Activated CD8-positive, alpha-beta memory T cell treated with anti-CD3 and anti-CD28 coated beads, Interleukin-2, amount 10 ng/mL, durations not matched to agents 7 days and 5 days (primary cell): ENCODE data around the gene FOXK1. TPM values are rescaled to one million over a fixed set of nuclear protein-coding genes. Genes with fewer than 3 reads are reported as not detected.
"Not testable (repeated sequence)": the region's sequence is repeated elsewhere in the genome, so short reads cannot be mapped to it uniquely, and the experiment has no call there.

Experiments
- ATAC-seq: fragments of 150-1000 bp; cut with Tn5 transposase; one replicate; pipeline ENCODE4 v1.10.0; 2021; ENCODE audit warnings: moderate library complexity
- CTCF ChIA-PET: fragments of 350-600 bp; sonication (Branson Sonifier 250); formaldehyde crosslinking; loops from one replicate; lab custom pipeline; 2021; ENCODE audit warnings: antibody characterized with exemption; lab: Charles Lee
- DNase-seq: peaks from one replicate; pipeline ENCODE4 v3.0.0-alpha.2; 2020
- H3K27ac Mint-ChIP-seq: one replicate; pipeline ENCODE4 v1.8.0; 2021; ENCODE audit warnings: mild to moderate bottlenecking, mixed read lengths
- H3K27me3 Mint-ChIP-seq: one replicate; pipeline ENCODE4 v1.8.0; 2021; ENCODE audit warnings: mixed read lengths
- H3K36me3 Mint-ChIP-seq: one replicate; pipeline ENCODE4 v1.8.0; 2021; ENCODE audit warnings: mild to moderate bottlenecking, mixed read lengths
- H3K4me1 Mint-ChIP-seq: one replicate; pipeline ENCODE4 v1.8.0; 2021; ENCODE audit warnings: mixed read lengths
- H3K4me3 Mint-ChIP-seq: one replicate; pipeline ENCODE4 v1.8.0; 2021; ENCODE audit warnings: mild to moderate bottlenecking, moderate library complexity, mixed read lengths
- H3K9me3 Mint-ChIP-seq: one replicate; pipeline ENCODE4 v1.8.0; 2022; ENCODE audit warnings: low read depth, mixed read lengths
- total RNA-seq, 2 experiments: library from RNA; stranded (reverse); gene quantifications; one replicate each; pipeline ENCODE4 v1.2.3, GENCODE V29; 2021

FOXK1 gene
- total RNA-seq: 10 to 100 TPM; 27.1 to 31.2 TPM

DNA sequence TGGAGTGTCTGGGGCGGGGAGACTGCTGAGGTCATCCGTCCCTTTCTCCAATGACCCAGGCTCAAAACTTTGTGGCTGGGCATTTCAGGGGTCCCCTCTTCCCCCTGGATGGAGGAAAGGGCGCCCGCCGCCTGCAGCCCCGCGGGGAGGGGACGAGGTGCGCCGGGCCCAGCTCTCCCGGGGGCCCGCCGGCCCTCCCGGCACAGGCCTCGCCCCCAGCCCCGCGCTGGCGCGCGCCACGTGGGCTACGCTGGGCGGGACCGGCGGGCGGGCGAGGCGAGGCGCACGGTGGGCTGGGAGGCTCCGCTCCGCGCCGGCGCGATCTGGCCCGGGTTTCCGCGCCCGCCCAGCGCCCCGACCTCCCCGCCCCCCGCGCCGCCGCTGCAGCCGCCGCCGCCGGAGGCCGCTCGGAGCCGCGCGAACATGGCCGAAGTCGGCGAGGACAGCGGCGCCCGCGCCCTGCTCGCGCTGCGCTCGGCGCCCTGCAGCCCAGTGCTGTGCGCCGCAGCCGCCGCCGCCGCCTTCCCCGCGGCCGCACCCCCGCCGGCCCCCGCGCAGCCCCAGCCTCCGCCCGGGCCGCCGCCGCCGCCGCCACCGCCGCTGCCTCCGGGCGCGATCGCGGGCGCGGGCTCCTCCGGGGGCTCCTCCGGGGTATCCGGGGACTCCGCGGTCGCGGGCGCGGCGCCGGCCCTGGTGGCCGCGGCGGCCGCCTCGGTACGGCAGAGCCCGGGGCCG, at the start of gene FOXK1:
Gene FOXK1 (plus strand): TSS at position 410 of the 735 bp plus-strand sequence. CDS start 14 bp downstream, at position 424.
- peak within 1 kb of the TSS; percentile 97 for H3K4me3 Mint-ChIP-seq
- peaks cover 6% of the 10 kb centered on the region for H3K36me3 Mint-ChIP-seq
- H3K9me3 Mint-ChIP-seq: no peaks in the 10 kb centered on the region
- peak; percentile 81 for ATAC-seq
- CTCF ChIA-PET: interaction anchor here (0.8 to 2.2 kb wide), 6 partner anchors 14 to 43 kb away, joined by 3 to 20 read pairs (median 4); no protein-coding TSS in a partner anchor
- peaks cover 23% of the 10 kb centered on the region for H3K4me1 Mint-ChIP-seq
- DNase-seq: peak; percentile 78
- peak within 1 kb of the TSS; percentile 99 for H3K27ac Mint-ChIP-seq
- no peaks in the 10 kb centered on the region for H3K27me3 Mint-ChIP-seq

DNA sequence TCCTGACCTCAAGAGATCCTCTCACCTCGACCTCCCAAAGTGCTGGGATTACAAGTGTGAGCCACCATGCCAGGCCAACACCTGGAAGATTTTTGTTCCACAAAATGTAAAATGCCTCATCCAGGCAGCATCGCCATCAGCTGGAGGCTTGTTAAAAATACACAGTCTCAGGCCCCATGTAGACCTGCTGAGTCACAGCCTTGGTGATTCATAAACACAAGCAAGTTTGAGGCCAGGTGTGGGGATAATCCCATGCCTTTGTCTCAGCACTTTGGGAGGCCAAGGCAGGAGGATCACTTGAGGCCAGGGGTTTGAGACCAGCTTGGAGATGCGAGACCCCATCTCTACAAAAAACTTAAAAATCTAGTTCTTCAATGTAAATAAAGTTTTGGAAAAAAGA, 49.1 kb upstream of the FOXK1 start:
- DNase-seq (no peak), ATAC-seq (no peak)
- CTCF ChIA-PET: no interaction called here
- Mint-ChIP-seq H3K27ac (no peak overlapping the region), H3K9me3 (no peaks in the 10 kb centered on the region), H3K27me3 (peaks cover 5% of the 10 kb centered on the region), H3K36me3 (no peaks in the 10 kb centered on the region), H3K4me3 (no peak overlapping the region), H3K4me1 (no peaks in the 10 kb centered on the region)

DNA sequence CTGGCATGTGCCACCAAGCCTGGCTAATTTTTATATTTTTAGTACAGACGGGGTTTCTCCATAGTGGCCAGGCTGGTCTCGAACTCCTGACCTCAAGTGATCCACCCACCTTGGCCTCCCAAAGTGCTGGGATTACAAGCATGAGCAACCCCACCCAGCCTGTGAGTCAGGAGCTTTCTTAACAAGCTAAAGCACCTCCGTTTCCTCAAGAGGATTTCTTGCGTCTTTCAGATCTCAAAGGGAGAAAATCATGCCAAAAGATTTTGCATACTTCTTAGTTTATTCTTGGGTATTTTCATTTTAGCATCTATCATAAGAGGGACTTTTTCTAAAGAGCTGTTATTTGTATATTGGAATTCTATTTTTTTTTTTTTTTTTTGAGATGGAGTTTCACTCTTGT, 47.9 kb upstream of the FOXK1 start:
- Mint-ChIP-seq H3K4me1 (peaks cover 6% of the 10 kb centered on the region), H3K27ac (no peak overlapping the region)

DNA sequence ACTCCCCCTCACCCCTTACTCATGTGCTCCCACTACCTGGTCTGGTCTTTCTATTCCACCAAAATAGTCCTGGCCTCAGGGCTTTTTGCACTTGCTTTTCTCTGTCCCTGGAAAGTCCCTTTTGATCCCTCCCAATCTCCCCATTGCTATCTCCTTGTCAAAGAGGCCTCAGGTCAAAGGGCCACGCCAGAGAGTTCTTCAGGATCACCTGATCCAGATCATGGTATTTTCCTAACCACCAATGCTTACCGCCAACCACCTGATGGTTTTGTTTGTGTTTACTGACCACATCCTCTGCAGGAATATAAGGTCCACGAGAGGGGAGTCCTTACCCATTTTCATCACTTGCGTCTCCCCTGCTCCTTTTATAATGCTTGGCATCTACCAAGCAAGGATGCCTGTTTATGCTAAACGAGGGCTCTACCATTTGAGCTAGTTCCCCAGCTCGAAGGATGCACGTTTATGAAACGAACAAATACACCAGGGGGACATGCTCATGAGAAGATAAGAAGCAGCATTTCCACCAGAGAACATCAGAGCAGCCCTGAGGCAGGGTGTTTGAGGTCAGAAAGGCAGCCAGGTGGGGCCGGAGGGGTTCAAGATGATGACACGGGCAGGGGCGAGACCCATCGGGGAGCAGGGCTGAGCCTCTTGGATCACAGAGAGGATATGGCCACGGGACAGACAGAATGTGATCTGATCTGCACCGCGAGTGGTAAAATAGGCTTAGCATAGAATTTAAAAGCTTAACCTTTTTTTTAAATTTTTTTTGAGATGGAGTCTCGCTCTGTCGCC, 43.1 kb upstream of the FOXK1 start:
- H3K9me3 Mint-ChIP-seq: no peaks in the 10 kb centered on the region
- DNase-seq: peak; percentile 55
- no peak overlapping the region for H3K27ac Mint-ChIP-seq
- no peak for ATAC-seq
- no peaks in the 10 kb centered on the region for H3K27me3 Mint-ChIP-seq
- no peak overlapping the region for H3K4me3 Mint-ChIP-seq
- CTCF ChIA-PET: interaction anchor here (1.0 kb wide), 1 partner anchor 43 kb away, joined by 4 read pairs; the partner anchor contains the start of gene FOXK1
- H3K36me3 Mint-ChIP-seq: peaks cover 2% of the 10 kb centered on the region
- peaks cover 20% of the 10 kb centered on the region for H3K4me1 Mint-ChIP-seq

More for the DNA sequence above, 47.9 kb upstream of the FOXK1 start:
- DNase-seq: no peak
- Mint-ChIP-seq H3K9me3 (no peaks in the 10 kb centered on the region), H3K27me3 (peaks cover 5% of the 10 kb centered on the region), H3K36me3 (no peaks in the 10 kb centered on the region), H3K4me3 (no peak overlapping the region)
- ATAC-seq: no peak
- CTCF ChIA-PET: interaction anchor here (0.6 kb wide), 1 partner anchor 423 kb away, joined by 4 read pairs; no protein-coding TSS in a partner anchor

DNA sequence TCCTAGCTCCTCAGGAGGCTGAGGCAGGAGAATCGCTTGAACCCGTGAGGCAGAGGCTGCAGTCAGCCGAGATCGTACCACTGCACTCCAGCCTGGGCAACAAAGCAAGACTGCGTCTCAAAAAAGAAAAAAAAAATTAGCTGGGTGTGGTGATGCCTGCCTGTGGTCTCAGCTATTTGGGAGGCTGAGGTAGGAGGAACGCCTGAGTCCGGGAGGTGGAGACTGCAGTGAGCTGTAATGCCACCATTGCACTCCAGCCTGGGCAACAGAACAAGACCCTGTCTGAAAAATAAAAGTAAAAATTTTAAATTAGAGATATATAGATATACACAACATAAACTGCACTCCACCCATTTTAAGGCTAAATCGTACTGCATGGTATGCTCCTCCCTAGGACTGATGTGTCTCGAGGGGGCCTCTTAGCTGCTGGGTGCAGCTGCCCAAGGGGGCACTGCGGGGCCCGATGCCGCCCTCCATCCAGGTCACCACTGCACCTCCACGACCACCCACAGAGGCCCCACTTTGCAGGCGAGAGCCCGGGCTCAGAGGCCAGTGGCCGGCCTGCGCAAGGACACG, 40.9 kb upstream of the FOXK1 start:
- ATAC-seq (no peak), DNase-seq (no peak)
- H3K4me1 Mint-ChIP-seq: peaks cover 20% of the 10 kb centered on the region
- peak overlapping the region; percentile 74 for H3K4me3 Mint-ChIP-seq
- peak overlapping the region; percentile 78 for H3K27ac Mint-ChIP-seq
- H3K36me3 Mint-ChIP-seq: peaks cover 2% of the 10 kb centered on the region
- no peaks in the 10 kb centered on the region for H3K27me3 Mint-ChIP-seq
- no peaks in the 10 kb centered on the region for H3K9me3 Mint-ChIP-seq
- CTCF ChIA-PET: interaction anchor here (0.6 to 2.7 kb wide), 17 partner anchors 10 to 1777 kb away, joined by 3 to 20 read pairs (median 4); partner anchors contain the start of genes AP5Z1 and FOXK1

DNA sequence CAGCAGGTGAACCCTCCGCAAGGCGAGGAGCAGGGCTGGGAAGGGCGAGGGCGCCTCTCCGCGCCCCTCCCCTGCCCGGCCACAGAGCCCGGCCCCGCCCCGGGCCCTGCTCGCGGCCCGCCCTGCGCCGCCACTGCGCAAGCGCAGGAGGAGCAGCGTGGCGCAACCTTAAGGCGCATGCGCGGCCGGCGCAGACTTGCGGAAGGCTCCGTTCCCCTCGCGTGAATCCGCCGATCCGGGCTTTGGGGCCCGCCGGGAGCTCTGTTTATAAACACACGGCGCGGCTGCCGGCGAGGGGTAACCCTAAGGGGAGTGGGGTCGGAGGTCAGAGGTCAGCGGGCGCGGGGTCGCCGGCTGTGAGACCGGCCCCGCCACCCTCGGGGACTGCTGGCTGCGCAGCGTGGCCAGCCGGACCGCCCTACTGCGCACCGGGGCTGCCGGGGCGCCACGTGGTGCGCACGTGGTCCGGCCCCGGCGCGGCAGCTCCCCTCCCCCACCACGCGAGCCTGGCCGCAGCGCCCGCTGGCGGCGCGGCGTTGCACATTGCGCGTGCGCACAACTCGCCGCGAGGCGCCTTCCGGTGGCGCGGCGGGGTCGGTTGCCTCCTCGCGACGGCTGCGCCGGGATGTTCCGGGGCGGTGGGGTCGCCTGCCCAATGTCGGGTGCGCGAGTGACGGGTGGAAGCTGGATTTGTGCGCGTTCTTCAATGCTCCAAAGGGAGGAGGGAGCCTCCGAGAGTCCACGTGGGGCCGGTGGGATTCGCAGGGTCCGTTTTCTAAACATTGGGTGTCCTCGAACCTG, 40.2 kb upstream of the FOXK1 start:
- H3K36me3 Mint-ChIP-seq: peaks cover 2% of the 10 kb centered on the region
- ATAC-seq (peak; percentile 89), DNase-seq (peak; percentile 96)
- peak overlapping the region; percentile 93 for H3K27ac Mint-ChIP-seq
- no peaks in the 10 kb centered on the region for H3K9me3 Mint-ChIP-seq
- CTCF ChIA-PET: interaction anchor here (0.6 to 2.7 kb wide), 17 partner anchors 11 to 1777 kb away, joined by 3 to 20 read pairs (median 4); partner anchors contain the start of genes AP5Z1 and FOXK1
- peak overlapping the region; percentile 87 for H3K4me3 Mint-ChIP-seq
- H3K4me1 Mint-ChIP-seq: peaks cover 20% of the 10 kb centered on the region
- no peaks in the 10 kb centered on the region for H3K27me3 Mint-ChIP-seq

DNA sequence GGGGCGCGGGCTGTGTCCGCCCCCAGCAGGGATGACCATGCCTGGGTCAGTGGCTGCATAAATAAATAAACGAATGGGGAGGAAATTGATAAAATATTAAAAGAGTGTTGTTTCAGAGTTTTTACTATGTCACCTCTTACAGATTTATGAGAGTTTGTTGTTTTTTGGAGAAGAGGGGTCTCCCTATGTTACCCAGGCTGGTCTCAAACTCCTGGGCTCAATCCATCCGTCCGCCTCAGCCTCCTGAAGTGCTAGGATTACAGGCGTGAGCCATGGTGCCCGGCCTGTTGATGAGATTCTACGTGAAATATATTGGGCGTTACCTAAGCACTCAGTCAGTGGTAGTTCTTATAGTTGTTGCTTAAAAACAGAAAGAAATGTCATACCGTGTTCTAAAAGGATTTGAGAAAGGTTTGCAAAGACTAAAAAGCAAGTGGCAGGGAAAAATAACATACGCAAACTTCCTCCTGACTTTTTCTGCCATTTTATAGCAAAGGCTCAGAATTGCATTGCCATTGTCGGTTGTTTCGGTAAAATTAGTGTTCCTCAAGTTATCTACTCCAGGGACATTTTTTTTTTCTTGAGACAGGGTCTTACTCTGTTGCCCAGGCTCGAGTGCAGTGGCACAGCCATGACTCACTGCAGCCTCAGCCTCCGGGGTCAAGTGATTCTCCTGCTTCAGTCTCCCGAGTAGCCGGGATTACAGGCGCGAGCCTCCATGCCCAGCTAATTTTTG, 39.5 kb upstream of the FOXK1 start:
- DNase-seq (no peak), ATAC-seq (no peak)
- Mint-ChIP-seq H3K9me3 (no peaks in the 10 kb centered on the region), H3K27me3 (no peaks in the 10 kb centered on the region), H3K4me3 (peak overlapping the region; percentile 87), H3K27ac (peak overlapping the region; percentile 93), H3K4me1 (peaks cover 20% of the 10 kb centered on the region), H3K36me3 (peaks cover 2% of the 10 kb centered on the region)
- CTCF ChIA-PET: interaction anchor here (0.7 to 2.7 kb wide), 9 partner anchors 12 to 150 kb away, joined by 3 to 10 read pairs (median 6); partner anchors contain the start of gene AP5Z1

DNA sequence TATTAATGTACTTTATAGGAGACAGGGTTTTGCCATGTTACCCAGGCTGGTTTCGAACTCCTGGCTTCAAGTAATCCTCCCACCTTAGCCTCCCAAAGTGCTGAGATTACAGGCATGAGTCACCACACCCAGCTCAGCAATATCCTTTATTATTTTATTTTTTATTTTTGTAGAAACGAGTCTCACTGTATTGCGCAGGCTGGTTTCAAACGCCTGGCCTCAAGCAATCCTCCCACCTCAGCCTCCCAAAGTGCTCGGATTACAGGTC, 39.0 kb upstream of the FOXK1 start:
- Mint-ChIP-seq H3K4me1 (peaks cover 20% of the 10 kb centered on the region), H3K4me3 (peak overlapping the region; percentile 87), H3K27ac (peak overlapping the region; percentile 93)
- CTCF ChIA-PET: interaction anchor here (0.7 kb wide), 1 partner anchor 30 kb away, joined by 3 read pairs; no protein-coding TSS in a partner anchor
- ATAC-seq, H3K9me3 Mint-ChIP-seq, DNase-seq, H3K27me3 Mint-ChIP-seq, H3K36me3 Mint-ChIP-seq: not testable (repeated sequence)

DNA sequence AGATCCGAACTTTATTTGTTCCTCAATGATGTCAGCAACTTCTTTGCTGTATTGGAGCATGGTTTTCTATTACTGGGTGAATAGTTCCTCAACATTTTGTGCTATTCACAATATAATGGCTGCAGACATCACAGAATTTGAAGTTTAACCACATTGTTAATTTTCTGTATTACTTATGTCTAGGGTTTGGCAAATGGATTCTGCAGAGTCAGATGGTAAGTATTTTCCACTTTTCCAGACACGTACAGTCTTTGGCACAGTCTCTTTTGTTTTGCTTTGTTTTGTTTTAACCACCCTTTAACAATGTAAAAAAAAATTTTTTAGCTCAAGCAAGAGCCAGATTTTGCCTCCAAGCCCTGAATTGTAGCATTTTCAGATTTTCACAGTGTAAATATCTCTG, 36.8 kb upstream of the FOXK1 start:
- Mint-ChIP-seq H3K27ac (no peak overlapping the region), H3K27me3 (no peaks in the 10 kb centered on the region), H3K4me3 (no peak overlapping the region), H3K4me1 (peaks cover 10% of the 10 kb centered on the region), H3K36me3 (peaks cover 2% of the 10 kb centered on the region), H3K9me3 (no peaks in the 10 kb centered on the region)
- DNase-seq (no peak), ATAC-seq (no peak)
- CTCF ChIA-PET: no interaction called here

DNA sequence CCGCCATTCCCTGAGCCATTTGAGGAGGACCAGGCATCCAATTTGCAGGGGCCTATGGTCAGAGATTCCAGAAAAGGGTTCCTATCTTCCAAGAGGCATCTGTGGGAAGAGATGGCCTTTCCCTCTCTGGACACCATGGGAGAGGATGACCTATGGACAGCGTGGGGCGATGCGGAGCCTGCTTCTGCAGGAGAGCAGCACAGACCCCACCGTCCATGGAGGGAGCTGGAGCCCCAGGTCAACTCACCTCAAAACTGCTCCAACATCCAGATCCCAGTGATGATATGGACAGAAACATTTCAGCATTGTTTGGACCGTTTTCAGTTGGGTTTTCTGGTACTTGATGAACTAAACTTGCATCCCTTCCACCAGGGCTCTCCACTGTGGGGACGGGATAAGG, 34.0 kb upstream of the FOXK1 start:
- DNase-seq: no peak
- Mint-ChIP-seq H3K4me3 (no peak overlapping the region), H3K4me1 (no peaks in the 10 kb centered on the region), H3K27me3 (no peaks in the 10 kb centered on the region), H3K27ac (no peak overlapping the region), H3K36me3 (no peaks in the 10 kb centered on the region), H3K9me3 (no peaks in the 10 kb centered on the region)
- CTCF ChIA-PET: interaction anchor here (0.7 to 1.3 kb wide), 2 partner anchors 25 to 35 kb away, joined by 3 to 5 read pairs; partner anchors contain the start of gene FOXK1
- no peak for ATAC-seq

DNA sequence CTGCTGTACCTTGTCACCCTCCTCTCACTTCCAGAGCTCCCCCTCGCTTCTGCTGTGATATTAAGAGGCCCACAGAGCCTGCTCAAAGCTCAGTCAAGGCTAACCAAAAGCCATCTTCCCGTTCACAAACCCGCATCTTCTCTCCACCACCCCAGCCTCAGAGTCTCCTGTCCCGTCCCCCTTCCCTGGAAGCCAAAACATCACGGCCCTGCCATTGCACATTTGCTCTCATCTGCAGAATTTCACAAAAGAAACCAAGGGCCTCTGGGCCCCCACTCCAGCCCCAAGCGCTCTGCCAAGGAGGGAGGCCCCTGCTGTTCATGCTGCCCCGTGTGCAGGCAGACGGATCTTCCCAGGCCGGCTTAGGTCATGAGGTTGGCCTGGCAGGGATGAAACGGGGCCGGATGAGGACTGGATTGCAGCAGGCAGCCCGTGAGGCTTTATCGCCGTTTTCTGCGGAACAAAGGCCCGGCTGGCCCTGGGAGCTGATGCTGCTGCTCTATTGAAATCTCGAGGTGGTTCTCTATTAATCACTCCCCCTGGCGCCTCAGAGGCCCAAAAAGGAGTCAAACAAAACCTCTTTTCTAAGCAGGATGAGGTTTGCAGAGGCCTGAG, 31.6 kb upstream of the FOXK1 start:
- no peaks in the 10 kb centered on the region for H3K4me1 Mint-ChIP-seq
- no peak overlapping the region for H3K27ac Mint-ChIP-seq
- H3K9me3 Mint-ChIP-seq: no peaks in the 10 kb centered on the region
- H3K36me3 Mint-ChIP-seq: no peaks in the 10 kb centered on the region
- H3K4me3 Mint-ChIP-seq: no peak overlapping the region
- ATAC-seq (no peak), DNase-seq (no peak)
- H3K27me3 Mint-ChIP-seq: no peaks in the 10 kb centered on the region
- CTCF ChIA-PET: interaction anchor here (0.7 kb wide), 1 partner anchor 22 kb away, joined by 3 read pairs; no protein-coding TSS in a partner anchor

DNA sequence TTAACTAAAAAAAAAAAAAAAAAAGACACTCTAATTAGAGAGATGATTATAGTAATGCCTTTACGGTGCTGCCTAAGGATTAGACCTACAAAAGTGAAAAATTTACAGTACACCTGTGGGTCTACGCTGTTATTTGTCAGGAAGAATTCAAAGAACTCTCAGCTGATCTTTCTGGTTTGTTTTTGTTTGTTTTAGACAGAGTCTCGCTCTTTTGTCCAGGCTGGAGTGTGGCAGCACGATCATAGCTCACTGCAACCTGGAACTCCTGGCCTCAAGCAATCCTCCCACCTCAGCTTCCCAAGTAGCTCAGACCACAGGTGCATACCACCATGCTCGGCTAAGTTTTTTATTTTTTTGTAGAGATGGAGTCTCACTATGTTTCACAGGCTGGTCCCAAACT, 28.3 kb upstream of the FOXK1 start:
- Mint-ChIP-seq H3K4me1 (no peaks in the 10 kb centered on the region), H3K4me3 (no peak overlapping the region), H3K27me3 (no peaks in the 10 kb centered on the region), H3K27ac (no peak overlapping the region), H3K9me3 (peaks cover 6% of the 10 kb centered on the region), H3K36me3 (no peaks in the 10 kb centered on the region)
- no peak for ATAC-seq
- DNase-seq: no peak
- CTCF ChIA-PET: no interaction called here
